Pancreas (tissue), 10 donors: ENCODE results near the gene ALG2. TPM values are rescaled to one million over a fixed set of nuclear protein-coding genes. Genes with fewer than 3 reads are reported as not detected.

Experiments used
- ATAC-seq, 4 donors: fragments of 200-7000 bp; cut with Tn5 transposase; one replicate each; pipeline versions ENCODE4 v1.8.0 to v1.9.1; 2020; ENCODE audit warnings: mild to moderate bottlenecking in 4 of 4, moderate library complexity in 4 of 4
- DNase-seq, 6 donors: peaks; one replicate each; pipeline ENCODE4 v3.0.0-alpha.2; 2020
- FAIRE-seq: peaks from 2 replicates; lab custom pipeline; 2012; peaks lifted over from hg19 to GRCh38; lab: Jason Lieb, UNC
- H3K27ac ChIP-seq, 4 donors: fragments of 200-600 bp; sonication (generic); 1 replicate in 3 of 4; 2 replicates in 1 of 4; pipeline versions ENCODE4 v1.5.0 to v1.8.0; 2020
- H3K27me3 ChIP-seq, 4 donors: fragments of 200-600 bp; one replicate each; pipeline ENCODE4 v1.8.0; 2021
- H3K36me3 ChIP-seq, 3 donors: fragments of 200-600 bp; sonication (generic) in 1 of 3; one replicate each; pipeline versions ENCODE4 v1.5.0 to v1.8.0; 2020 to 2021
- H3K4me1 ChIP-seq, 3 donors: fragments of 200-600 bp; one replicate each; pipeline ENCODE4 v1.8.0; 2021
- H3K4me3 ChIP-seq, 4 donors: fragments of 200-600 bp; sonication (generic) in 2 of 4; one replicate each; pipeline versions ENCODE4 v1.5.0 to v1.8.0; 2020 to 2021
- H3K9me3 ChIP-seq, 4 donors: fragments of 200-600 bp; one replicate each; pipeline ENCODE4 v1.8.0; 2021
- WGBS, 2 donors: extraction: QIAGEN DNeasy Blood & Tissue Kit; methylation state at CpG; one replicate each; pipeline ENCODE4 v1.1.7; 2013; 5-methylcytosine and 5-hydroxymethylcytosine counted together
- intact Hi-C, 3 donors: fragments of 100-400 bp; cut with DNase I; formaldehyde crosslinking; loops; one replicate each; pipeline versions ENCODE4 v1.11.1 to v1.14.2; 2022
- polyA plus RNA-seq, 2 donors: library from polyadenylated mRNA; stranded (reverse); fragments of 200-250 nt; gene quantifications; one replicate each; pipeline ENCODE4 v1.2.3, GENCODE V29; 2013
- total RNA-seq, 6 donors: library from RNA; stranded (reverse); fragmentation: NEBNext Ultra II Directional in 4 of 6; extraction: Animal tissue kit (Norgen Biotek cat#: 25700) in 4 of 6; gene quantifications; one replicate each; pipeline versions ENCODE4 v1.2.1 to v1.2.4, GENCODE V29; 2021 to 2023
- TF ChIP-seq, protein P1 (sequence below), 4 donors: fragments of 200-600 bp; sonication (generic) in 3 of 4; IDR thresholded peaks; one replicate each; pipeline versions ENCODE4 v1.5.0 to v1.8.0; 2021; ENCODE audit warnings: antibody characterized with exemption in 4 of 4
- donor health status: healthy with polysubstance abuse.
- donor health status: DM: no; HTN: no; CAD: no; lungs with moderate emphysema.
- donor health status: DM: no; HTN: no; CAD: no.
- donor health status: control.
- donor health status: control.
- donor health status: Bipolar disorder and iron deficiency.
- donor health status: DM: yes; HTN: yes; CAD: no.
- donor health status: DM: no; HTN: no; CAD: no.
- donor health status: DM: no; HTN: no; CAD: no.
- donor health status: DM: yes; HTN: yes; CAD: no.

The ALG2 gene
- total and polyA plus RNA-seq, 8 donors: 17.9 to 35.6 (median 28.0) TPM

DNA sequence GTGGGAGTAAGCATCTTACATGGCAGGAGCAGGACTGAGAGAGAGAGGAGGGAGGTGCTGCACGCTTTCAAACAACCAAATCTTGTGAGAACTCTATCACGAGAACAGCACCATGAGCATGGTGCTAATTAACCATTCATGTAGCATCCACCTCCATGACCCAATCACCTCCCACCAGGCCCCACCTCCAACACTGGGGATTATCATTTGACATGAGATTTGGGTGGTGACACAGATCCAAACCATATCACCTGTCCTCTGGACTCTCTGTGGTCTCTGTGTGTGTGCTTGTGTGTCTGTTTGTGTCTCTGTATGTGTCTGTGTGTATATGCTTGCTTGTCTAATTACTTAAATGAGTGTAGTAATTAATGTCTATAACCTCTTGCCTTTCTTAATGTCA lies 31.4 kb upstream of the ALG2 start:
- DNase-seq (no peak), ATAC-seq (no peak), FAIRE-seq (no peak)
- intact Hi-C loops: no loop called here
- no peak overlapping the region for H3K4me3 ChIP-seq
- H3K36me3 ChIP-seq: no peaks in the 10 kb centered on the region
- no peaks in the 10 kb centered on the region for H3K4me1 ChIP-seq
- no peak overlapping the region for H3K27ac ChIP-seq
- H3K9me3 ChIP-seq: no peaks in the 10 kb centered on the region
- TF ChIP-seq, protein P1, sequence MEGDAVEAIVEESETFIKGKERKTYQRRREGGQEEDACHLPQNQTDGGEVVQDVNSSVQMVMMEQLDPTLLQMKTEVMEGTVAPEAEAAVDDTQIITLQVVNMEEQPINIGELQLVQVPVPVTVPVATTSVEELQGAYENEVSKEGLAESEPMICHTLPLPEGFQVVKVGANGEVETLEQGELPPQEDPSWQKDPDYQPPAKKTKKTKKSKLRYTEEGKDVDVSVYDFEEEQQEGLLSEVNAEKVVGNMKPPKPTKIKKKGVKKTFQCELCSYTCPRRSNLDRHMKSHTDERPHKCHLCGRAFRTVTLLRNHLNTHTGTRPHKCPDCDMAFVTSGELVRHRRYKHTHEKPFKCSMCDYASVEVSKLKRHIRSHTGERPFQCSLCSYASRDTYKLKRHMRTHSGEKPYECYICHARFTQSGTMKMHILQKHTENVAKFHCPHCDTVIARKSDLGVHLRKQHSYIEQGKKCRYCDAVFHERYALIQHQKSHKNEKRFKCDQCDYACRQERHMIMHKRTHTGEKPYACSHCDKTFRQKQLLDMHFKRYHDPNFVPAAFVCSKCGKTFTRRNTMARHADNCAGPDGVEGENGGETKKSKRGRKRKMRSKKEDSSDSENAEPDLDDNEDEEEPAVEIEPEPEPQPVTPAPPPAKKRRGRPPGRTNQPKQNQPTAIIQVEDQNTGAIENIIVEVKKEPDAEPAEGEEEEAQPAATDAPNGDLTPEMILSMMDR (IDR thresholded peaks at IDR 0.05): no peak
- WGBS, 2 donors: 92 to 98% methylated on average over 2 of the region's 2 CpGs
- no peaks in the 10 kb centered on the region for H3K27me3 ChIP-seq

DNA sequence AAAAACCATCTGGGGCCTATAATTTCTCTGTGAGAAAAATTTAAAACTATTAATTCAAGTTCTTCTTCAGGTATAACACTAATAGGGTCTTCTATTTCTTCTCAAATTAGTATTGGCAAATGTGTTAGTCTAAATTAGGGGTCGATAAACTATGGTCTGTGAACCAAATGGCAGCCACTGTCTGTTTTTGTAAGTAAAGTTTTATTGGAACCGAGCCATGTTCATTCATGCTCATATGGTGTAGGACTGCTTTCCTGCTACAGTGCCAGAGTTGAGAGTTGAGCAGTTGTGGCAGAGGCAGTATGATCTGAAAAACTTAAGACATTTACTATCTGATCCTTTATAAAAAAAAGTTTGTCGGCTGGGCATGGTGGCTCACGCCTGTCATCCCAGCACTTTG lies 29.4 kb upstream of the ALG2 start:
- Histone ChIP-seq H3K9me3 (no peaks in the 10 kb centered on the region), H3K36me3 (no peaks in the 10 kb centered on the region), H3K4me3 (no peak overlapping the region), H3K27me3 (no peaks in the 10 kb centered on the region), H3K4me1 (no peaks in the 10 kb centered on the region), H3K27ac (no peak overlapping the region)
- WGBS, 2 donors: 90 to 93% methylated on average over 4 of the region's 4 CpGs
- intact Hi-C loops: no loop called here
- ATAC-seq: no peak
- DNase-seq: no peak
- TF ChIP-seq, protein P1 (IDR thresholded peaks at IDR 0.05): no peak
- no peak for FAIRE-seq

DNA sequence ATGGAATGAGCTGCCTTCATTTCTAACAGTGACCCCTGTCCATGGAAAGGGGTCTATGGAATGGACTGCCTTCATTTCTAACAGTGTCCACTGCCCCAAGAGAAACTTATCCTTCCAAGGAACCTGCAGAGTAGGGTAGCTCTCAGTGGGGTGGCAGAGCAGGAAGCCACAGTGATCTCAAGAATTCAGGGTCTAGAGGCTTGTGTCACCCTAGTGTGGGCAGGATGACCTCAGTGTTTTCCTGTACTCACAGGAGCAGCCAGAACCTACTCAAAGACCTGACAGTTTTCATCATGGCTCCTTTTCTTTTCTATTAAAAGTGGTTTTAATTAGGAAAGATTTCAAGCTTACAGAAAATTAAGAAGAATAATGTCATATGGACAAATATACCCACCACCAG lies 27.9 kb upstream of the ALG2 start:
- H3K36me3 ChIP-seq: no peaks in the 10 kb centered on the region
- no peak overlapping the region for H3K4me3 ChIP-seq
- TF ChIP-seq, protein P1 (IDR thresholded peaks at IDR 0.05): no peak
- DNase-seq (no peak), FAIRE-seq (no peak), ATAC-seq (no peak)
- no peaks in the 10 kb centered on the region for H3K27me3 ChIP-seq
- intact Hi-C loops: no loop called here
- no peaks in the 10 kb centered on the region for H3K4me1 ChIP-seq
- no peaks in the 10 kb centered on the region for H3K9me3 ChIP-seq
- no peak overlapping the region for H3K27ac ChIP-seq

DNA sequence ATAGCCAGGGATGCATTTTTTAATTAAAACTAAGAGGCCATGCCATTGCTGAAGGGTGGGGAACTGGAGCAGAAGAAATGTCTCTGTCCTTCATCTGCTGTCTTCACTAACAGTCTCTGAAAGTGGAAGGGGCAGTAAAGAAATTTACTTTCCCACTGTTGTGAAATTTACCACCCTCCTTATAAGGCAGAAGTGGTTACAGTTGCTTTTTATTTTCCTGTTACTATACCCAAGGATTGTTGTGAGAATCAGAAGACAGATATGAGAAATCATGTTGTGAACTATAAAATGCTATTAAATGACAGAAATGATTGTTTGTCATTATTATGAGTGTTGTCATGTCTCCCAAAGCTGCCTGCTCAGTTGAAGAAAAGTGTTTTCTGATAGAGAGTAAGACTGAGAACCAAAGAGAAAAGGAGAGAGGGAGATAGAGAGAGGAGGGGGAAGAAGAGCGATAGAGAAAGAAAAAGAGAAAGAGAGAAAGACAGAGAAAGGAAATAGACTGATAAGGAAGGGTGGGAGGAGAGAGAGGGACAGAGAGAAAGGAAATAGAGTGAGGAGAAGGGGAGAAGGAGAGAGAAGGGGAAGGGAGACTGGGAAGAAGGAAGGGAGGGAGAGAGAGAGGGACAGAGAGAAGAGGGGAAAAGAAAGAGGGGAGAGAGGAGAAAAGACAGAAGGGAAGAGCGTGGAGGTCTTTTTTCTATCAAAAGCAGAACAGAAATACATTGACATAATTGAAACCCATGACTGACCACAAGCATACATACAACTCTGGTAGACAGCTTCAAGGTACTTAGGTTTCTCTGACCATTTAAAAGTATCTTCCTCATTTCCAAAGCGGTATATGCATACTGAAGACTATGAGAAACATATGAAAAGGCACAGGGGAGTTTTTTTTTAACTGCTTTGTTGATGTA lies 22.9 kb upstream of the ALG2 start:
- no peak overlapping the region for H3K27ac ChIP-seq
- intact Hi-C loops: no loop called here
- H3K36me3 ChIP-seq: no peaks in the 10 kb centered on the region
- no peaks in the 10 kb centered on the region for H3K9me3 ChIP-seq
- H3K4me1 ChIP-seq: no peaks in the 10 kb centered on the region
- DNase-seq (no peak), FAIRE-seq (no peak), ATAC-seq (no peak)
- TF ChIP-seq, protein P1 (IDR thresholded peaks at IDR 0.05): no peak
- H3K27me3 ChIP-seq: no peaks in the 10 kb centered on the region
- H3K4me3 ChIP-seq: no peak overlapping the region
- WGBS, 2 donors: 91 to 94% methylated on average over 3 of the region's 3 CpGs

DNA sequence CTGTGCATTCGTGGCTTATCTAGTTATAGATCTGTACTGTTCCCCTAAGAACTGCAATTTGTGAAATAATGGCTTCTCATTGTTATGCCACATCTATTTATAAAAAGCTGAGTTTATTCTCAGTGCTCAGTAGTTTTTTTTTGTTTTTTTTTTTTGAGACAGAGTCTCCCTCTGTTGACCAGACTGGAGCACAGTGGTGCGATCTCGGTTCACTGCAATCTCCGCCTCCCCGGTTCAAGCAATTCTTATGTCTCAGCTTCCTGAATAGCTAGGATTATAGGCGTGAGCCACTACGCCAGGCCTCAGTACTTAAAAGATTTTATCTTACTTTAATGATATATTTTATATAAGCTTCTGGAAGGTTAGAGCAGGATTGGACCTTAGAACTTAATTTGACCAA lies 19.4 kb upstream of the ALG2 start:
- FAIRE-seq (no peak), ATAC-seq (no peak), DNase-seq (no peak)
- no peak overlapping the region for H3K27ac ChIP-seq
- H3K27me3 ChIP-seq: no peaks in the 10 kb centered on the region
- H3K9me3 ChIP-seq: no peaks in the 10 kb centered on the region
- H3K4me3 ChIP-seq: no peak overlapping the region
- 84 to 85% methylated on average over 7 of the region's 7 CpGs for WGBS, 2 donors
- TF ChIP-seq, protein P1 (IDR thresholded peaks at IDR 0.05): no peak
- H3K4me1 ChIP-seq: peaks cover 3 to 15% (median 13%) of the 10 kb centered on the region in 3 donors
- intact Hi-C loops: no loop called here
- no peaks in the 10 kb centered on the region for H3K36me3 ChIP-seq
